Right atrium auricular region (tissue), 2 donors: ENCODE results near the gene CTSE. TPM values are rescaled to one million over a fixed set of nuclear protein-coding genes. Genes with fewer than 3 reads are reported as not detected.

Source experiments
- DNase-seq: peaks from one replicate; pipeline ENCODE4 v3.0.0-alpha.2; 2019; ENCODE audit warnings: low spot score
- H3K27ac ChIP-seq, 2 donors: fragments of 200-600 bp; sonication (generic); 1 replicate in 1 of 2; 2 replicates in 1 of 2; pipeline ENCODE4 v1.5.1; 2016 to 2019
- H3K27me3 ChIP-seq, 2 donors: fragments of 200-600 bp; sonication (generic); one replicate each; pipeline versions ENCODE4 v1.5.1 to v1.6.0; 2017 to 2019
- H3K36me3 ChIP-seq: fragments of 200-600 bp; sonication (generic); one replicate; pipeline ENCODE4 v1.5.1; 2016
- H3K4me1 ChIP-seq, 2 donors: fragments of 200-600 bp; sonication (generic); one replicate each; pipeline versions ENCODE4 v1.5.1 to v1.6.0; 2017 to 2019
- H3K4me3 ChIP-seq, 2 donors: fragments of 200-600 bp; sonication (generic); 1 replicate in 1 of 2; 2 replicates in 1 of 2; pipeline ENCODE4 v1.5.1; 2017 to 2019; ENCODE audit warnings: mild to moderate bottlenecking in 1 of 2, moderate library complexity in 1 of 2
- H3K9me3 ChIP-seq, 2 donors: fragments of 200-600 bp; sonication (generic); one replicate each; pipeline ENCODE4 v1.5.1; 2019
- total RNA-seq, 2 donors: library from RNA; depleted of rRNA; stranded (reverse); fragments of >200 nt; gene quantifications; one replicate each; pipeline ENCODE4 v1.1.0, GENCODE V29; 2016
- TF ChIP-seq, protein P1 (sequence below), 2 donors: fragments of 200-600 bp; sonication (generic); IDR thresholded peaks; one replicate each; pipeline ENCODE4 v1.5.1; 2019; ENCODE audit warnings: antibody characterized with exemption in 2 of 2

CTSE gene
- total RNA-seq, 2 donors from 2014 or later, result 1.1 TPM; not detected in 1

- no peaks in the 10 kb centered on the region for H3K36me3 ChIP-seq
- H3K27ac ChIP-seq, result no peak overlapping the region
- no peak overlapping the region for H3K4me3 ChIP-seq
- peaks cover 0 to 22% of the 10 kb centered on the region in 2 donors for H3K4me1 ChIP-seq
- TF ChIP-seq, protein P1, sequence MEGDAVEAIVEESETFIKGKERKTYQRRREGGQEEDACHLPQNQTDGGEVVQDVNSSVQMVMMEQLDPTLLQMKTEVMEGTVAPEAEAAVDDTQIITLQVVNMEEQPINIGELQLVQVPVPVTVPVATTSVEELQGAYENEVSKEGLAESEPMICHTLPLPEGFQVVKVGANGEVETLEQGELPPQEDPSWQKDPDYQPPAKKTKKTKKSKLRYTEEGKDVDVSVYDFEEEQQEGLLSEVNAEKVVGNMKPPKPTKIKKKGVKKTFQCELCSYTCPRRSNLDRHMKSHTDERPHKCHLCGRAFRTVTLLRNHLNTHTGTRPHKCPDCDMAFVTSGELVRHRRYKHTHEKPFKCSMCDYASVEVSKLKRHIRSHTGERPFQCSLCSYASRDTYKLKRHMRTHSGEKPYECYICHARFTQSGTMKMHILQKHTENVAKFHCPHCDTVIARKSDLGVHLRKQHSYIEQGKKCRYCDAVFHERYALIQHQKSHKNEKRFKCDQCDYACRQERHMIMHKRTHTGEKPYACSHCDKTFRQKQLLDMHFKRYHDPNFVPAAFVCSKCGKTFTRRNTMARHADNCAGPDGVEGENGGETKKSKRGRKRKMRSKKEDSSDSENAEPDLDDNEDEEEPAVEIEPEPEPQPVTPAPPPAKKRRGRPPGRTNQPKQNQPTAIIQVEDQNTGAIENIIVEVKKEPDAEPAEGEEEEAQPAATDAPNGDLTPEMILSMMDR (IDR thresholded peaks at IDR 0.05), result no peak
- H3K27me3 ChIP-seq, result no peaks in the 10 kb centered on the region
- no peak for DNase-seq
- H3K9me3 ChIP-seq, result no peaks in the 10 kb centered on the region
Observed at GRCh38 chr1:205965036-205965884, 58.4 kb downstream of the CTSE start.

GRCh38 chr1:205963352-205964155, 60.1 kb downstream of the CTSE start:
- Histone ChIP-seq H3K27ac (no peak overlapping the region), H3K4me3 (no peak overlapping the region), H3K36me3 (no peaks in the 10 kb centered on the region), H3K4me1 (peaks cover 0 to 22% of the 10 kb centered on the region in 2 donors), H3K27me3 (no peaks in the 10 kb centered on the region), H3K9me3 (no peaks in the 10 kb centered on the region)
- no peak for DNase-seq
- TF ChIP-seq, protein P1 (IDR thresholded peaks at IDR 0.05), result no peak

DNA sequence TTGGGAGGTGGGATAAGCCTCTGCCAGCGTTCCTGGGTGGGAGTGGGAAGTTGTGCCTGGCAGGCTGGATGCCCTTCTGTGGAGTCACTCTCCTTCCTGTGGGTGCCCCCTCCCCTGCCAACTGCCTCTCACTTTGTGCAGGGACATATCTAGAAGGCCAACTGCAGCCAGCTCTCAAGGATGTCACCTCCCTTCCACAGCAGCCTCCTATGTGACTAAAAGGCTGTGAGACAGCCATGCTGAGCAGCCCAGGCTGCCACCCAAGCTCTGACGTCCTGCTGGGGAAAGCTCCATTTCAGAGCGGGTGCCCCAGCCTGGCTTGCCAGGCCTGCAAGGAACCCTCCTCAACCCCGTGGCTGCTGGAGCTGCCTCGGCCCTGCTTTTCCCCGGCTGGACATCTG, 60.9 kb downstream of the CTSE start:
- DNase-seq, result no peak
- peaks cover 0 to 22% of the 10 kb centered on the region in 2 donors for H3K4me1 ChIP-seq

GRCh38 chr1:205961991-205962820, 61.5 kb downstream of the CTSE start:
- no peaks in the 10 kb centered on the region for H3K27me3 ChIP-seq
- DNase-seq, result no peak
- H3K9me3 ChIP-seq, result no peaks in the 10 kb centered on the region
- no peaks in the 10 kb centered on the region for H3K36me3 ChIP-seq
- peaks cover 0 to 22% of the 10 kb centered on the region in 2 donors for H3K4me1 ChIP-seq
- TF ChIP-seq, protein P1 (IDR thresholded peaks at IDR 0.05), result no peak
- no peak overlapping the region for H3K27ac ChIP-seq
- no peak overlapping the region for H3K4me3 ChIP-seq

More for the DNA sequence above, 60.9 kb downstream of the CTSE start:
- H3K27me3 ChIP-seq, result no peaks in the 10 kb centered on the region
- TF ChIP-seq, protein P1 (IDR thresholded peaks at IDR 0.05), result no peak
- no peak overlapping the region for H3K4me3 ChIP-seq
- H3K36me3 ChIP-seq, result no peaks in the 10 kb centered on the region
- H3K9me3 ChIP-seq, result no peaks in the 10 kb centered on the region
- no peak overlapping the region for H3K27ac ChIP-seq

GRCh38 chr1:205961405-205961804, 62.3 kb downstream of the CTSE start:
- Histone ChIP-seq H3K4me3 (no peak overlapping the region), H3K9me3 (no peaks in the 10 kb centered on the region), H3K36me3 (no peaks in the 10 kb centered on the region), H3K27ac (no peak overlapping the region), H3K27me3 (no peaks in the 10 kb centered on the region), H3K4me1 (peaks cover 0 to 22% of the 10 kb centered on the region in 2 donors)
- no peak for DNase-seq
- TF ChIP-seq, protein P1 (IDR thresholded peaks at IDR 0.05), result no peak
